Fibroblast of the aortic adventitia (primary cell): ENCODE data around the gene CHDH. TPM values are rescaled to one million over a fixed set of nuclear protein-coding genes. Genes with fewer than 3 reads are reported as not detected.

Experiments used
- DNase-seq: peaks from one replicate; pipeline ENCODE4 v3.0.0-alpha.2; 2010; ENCODE audit warnings: low read depth
- H3K4me3 ChIP-seq: 2 replicates; pipeline ENCODE4 v1.5.1; 2011; ENCODE audit warnings: low read depth, mild to moderate bottlenecking, control low read depth, low read length, moderate library complexity
- CTCF ChIP-seq: IDR thresholded peaks from 2 replicates; pipeline ENCODE4 v1.5.1; 2011; ENCODE audit warnings: mild to moderate bottlenecking, low read length, control low read depth, inconsistent platforms; ENCODE audit not compliant: insufficient read depth
- total RNA-seq: library from RNA; depleted of rRNA; stranded (reverse); fragments of >200 nt; gene quantifications from 2 replicates; pipeline ENCODE4 v1.2.3, GENCODE V29; 2012; ENCODE audit warnings: low replicate concordance

Gene CHDH
- total RNA-seq, 1 donor: 1.3 TPM

- no peak for DNase-seq
- no peak for TF ChIP-seq CTCF
- H3K4me3 ChIP-seq: no peak overlapping the region
Observed at GRCh38 chr3:53823956-53824657, 22.1 kb downstream of the CHDH start.

- TF ChIP-seq CTCF: no peak
- H3K4me3 ChIP-seq: no peak overlapping the region
- no peak for DNase-seq
Observed at GRCh38 chr3:53823026-53823955, 22.9 kb downstream of the CHDH start.

GRCh38 chr3:53822331-53822741, 23.9 kb downstream of the CHDH start:
- no peak for DNase-seq
- no peak overlapping the region for H3K4me3 ChIP-seq
- TF ChIP-seq CTCF: no peak

DNA sequence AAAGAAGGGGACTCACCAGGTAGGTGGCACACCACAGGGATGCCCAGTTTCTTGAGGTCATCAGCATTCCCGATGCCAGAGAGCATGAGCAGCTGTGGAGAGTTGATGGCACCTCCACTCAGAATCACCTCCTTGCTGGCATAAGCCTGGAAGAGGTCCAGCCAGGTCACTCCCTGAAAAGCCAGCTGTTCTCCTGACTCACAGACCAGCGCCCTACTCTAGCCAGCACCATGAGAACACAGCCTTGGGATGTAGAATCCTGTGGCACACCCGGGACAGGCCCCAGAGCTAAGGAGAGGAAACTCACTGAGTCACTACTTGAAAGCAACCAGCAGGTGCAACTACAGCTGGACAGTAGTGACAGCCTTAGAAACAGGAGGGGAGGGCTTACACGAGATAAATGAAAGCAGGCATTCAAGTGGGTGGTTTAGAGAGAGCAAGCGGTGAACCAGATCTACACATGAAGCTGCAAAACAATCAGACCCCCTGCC, 24.5 kb downstream of the CHDH start:
- no peak overlapping the region for H3K4me3 ChIP-seq
- no peak for DNase-seq
- TF ChIP-seq CTCF: no peak

- DNase-seq: no peak
- TF ChIP-seq CTCF: no peak
- H3K4me3 ChIP-seq: no peak overlapping the region
Observed at GRCh38 chr3:53820756-53821580, 25.3 kb downstream of the CHDH start.

- DNase-seq: no peak
- no peak for TF ChIP-seq CTCF
- H3K4me3 ChIP-seq: no peak overlapping the region
Observed at GRCh38 chr3:53820084-53820483, 26.1 kb downstream of the CHDH start.
